ENCODE measurements around the gene CCDC78. TPM values are rescaled to one million over a fixed set of nuclear protein-coding genes. Genes with fewer than 3 reads are reported as not detected.

Gene CCDC78
- total RNA-seq, 1 donor: 2.2 TPM

DNA sequence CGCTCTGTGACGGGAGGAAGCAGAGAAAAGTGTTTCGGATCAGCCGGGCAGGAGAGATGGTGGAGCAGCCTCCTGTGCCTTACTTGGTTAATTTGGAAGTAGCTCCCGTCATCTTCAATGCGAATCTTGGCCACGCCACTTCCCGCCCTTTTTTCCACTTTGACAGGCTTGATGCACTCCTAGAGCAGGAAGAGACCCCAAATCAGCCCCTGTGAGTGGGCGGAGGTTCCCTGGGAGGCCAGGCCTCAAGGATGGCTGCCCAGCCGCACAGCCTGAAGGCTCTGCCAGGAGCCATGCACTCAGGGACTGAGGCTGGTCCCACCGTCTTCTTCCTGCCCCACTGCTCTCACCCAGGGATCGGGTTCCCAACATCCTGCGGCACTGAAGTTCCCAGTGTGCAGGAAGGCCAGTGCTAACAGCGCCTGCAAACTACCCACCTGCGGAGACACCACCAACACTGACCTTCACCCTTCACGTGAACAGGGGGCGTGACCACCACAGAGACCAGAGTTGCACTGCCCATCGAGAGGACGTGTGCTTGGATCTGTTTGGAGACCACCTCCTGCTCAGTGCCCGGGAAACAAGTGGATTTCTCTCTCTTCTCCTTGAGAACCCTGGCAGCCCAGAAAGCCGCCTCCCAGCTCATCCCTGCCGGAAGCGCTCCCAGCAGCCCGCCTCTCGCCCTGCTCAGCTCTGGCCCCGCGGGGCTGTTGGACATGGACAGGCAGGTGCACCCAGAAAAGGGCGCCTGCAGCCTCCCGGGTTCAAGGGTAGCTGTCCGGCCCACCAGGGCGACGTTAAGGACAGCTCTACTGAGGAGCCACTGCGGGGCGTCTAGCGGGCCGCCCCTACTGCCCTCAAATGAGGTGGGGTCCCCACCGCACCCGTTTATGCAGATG is 13.6 kb upstream of the CCDC78 start:
- H3K4me2 ChIP-seq (ENCODE audit: insufficient read depth, low read length): peak overlapping the region; percentile 88
- H3K27me3 ChIP-seq (ENCODE audit: insufficient read depth, low read length): no peaks in the 10 kb centered on the region
- H3K4me1 ChIP-seq (ENCODE audit: insufficient read depth, low read length): peaks cover 12% of the 10 kb centered on the region
- no peak overlapping the region for H3K27ac ChIP-seq (ENCODE audit: low read depth, low read length)
- peaks cover 4% of the 10 kb centered on the region for H4K20me1 ChIP-seq (ENCODE audit: insufficient read depth, low read length)
- TF ChIP-seq, protein P1, sequence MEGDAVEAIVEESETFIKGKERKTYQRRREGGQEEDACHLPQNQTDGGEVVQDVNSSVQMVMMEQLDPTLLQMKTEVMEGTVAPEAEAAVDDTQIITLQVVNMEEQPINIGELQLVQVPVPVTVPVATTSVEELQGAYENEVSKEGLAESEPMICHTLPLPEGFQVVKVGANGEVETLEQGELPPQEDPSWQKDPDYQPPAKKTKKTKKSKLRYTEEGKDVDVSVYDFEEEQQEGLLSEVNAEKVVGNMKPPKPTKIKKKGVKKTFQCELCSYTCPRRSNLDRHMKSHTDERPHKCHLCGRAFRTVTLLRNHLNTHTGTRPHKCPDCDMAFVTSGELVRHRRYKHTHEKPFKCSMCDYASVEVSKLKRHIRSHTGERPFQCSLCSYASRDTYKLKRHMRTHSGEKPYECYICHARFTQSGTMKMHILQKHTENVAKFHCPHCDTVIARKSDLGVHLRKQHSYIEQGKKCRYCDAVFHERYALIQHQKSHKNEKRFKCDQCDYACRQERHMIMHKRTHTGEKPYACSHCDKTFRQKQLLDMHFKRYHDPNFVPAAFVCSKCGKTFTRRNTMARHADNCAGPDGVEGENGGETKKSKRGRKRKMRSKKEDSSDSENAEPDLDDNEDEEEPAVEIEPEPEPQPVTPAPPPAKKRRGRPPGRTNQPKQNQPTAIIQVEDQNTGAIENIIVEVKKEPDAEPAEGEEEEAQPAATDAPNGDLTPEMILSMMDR (IDR thresholded peaks at IDR 0.05; ENCODE audit: extremely low read depth, low read depth, low read length): no peak
- H3K79me2 ChIP-seq (ENCODE audit: insufficient read depth, low read length): peaks cover 8% of the 10 kb centered on the region
- H2AFZ ChIP-seq (ENCODE audit: low read length): peak overlapping the region; percentile 22
- H3K9me3 ChIP-seq (ENCODE audit: low read depth, low read length): no peaks in the 10 kb centered on the region
- H3K36me3 ChIP-seq (ENCODE audit: insufficient read depth, low read length): peaks cover 19% of the 10 kb centered on the region
- no peak for DNase-seq (ENCODE audit: insufficient read length, low spot score, missing footprints)
- peak overlapping the region; percentile 90 for H3K4me3 ChIP-seq (ENCODE audit: insufficient read depth, low read length)

GRCh38 chr16:736936-737481 is 10.8 kb upstream of the CCDC78 start:
- Histone ChIP-seq H3K4me1 (ENCODE audit: insufficient read depth, low read length) (peaks cover 12% of the 10 kb centered on the region), H3K27me3 (ENCODE audit: insufficient read depth, low read length) (no peaks in the 10 kb centered on the region), H4K20me1 (ENCODE audit: insufficient read depth, low read length) (peaks cover 8% of the 10 kb centered on the region), H3K4me2 (ENCODE audit: insufficient read depth, low read length) (no peak overlapping the region), H3K27ac (ENCODE audit: low read depth, low read length) (no peak overlapping the region), H2AFZ (ENCODE audit: low read length) (no peak overlapping the region), H3K36me3 (ENCODE audit: insufficient read depth, low read length) (peaks cover 26% of the 10 kb centered on the region), H3K79me2 (ENCODE audit: insufficient read depth, low read length) (peaks cover 8% of the 10 kb centered on the region), H3K9me3 (ENCODE audit: low read depth, low read length) (no peaks in the 10 kb centered on the region), H3K4me3 (ENCODE audit: insufficient read depth, low read length) (no peak overlapping the region)
- TF ChIP-seq, protein P1 (IDR thresholded peaks at IDR 0.05; ENCODE audit: extremely low read depth, low read depth, low read length): no peak
- no peak for DNase-seq (ENCODE audit: insufficient read length, low spot score, missing footprints)

- no peak for DNase-seq (ENCODE audit: insufficient read length, low spot score, missing footprints)
- Histone ChIP-seq H3K9me3 (ENCODE audit: low read depth, low read length) (no peaks in the 10 kb centered on the region), H2AFZ (ENCODE audit: low read length) (no peak overlapping the region), H3K27ac (ENCODE audit: low read depth, low read length) (no peak overlapping the region), H4K20me1 (ENCODE audit: insufficient read depth, low read length) (peaks cover 8% of the 10 kb centered on the region), H3K27me3 (ENCODE audit: insufficient read depth, low read length) (no peaks in the 10 kb centered on the region), H3K79me2 (ENCODE audit: insufficient read depth, low read length) (peaks cover 8% of the 10 kb centered on the region), H3K36me3 (ENCODE audit: insufficient read depth, low read length) (peaks cover 26% of the 10 kb centered on the region), H3K4me2 (ENCODE audit: insufficient read depth, low read length) (no peak overlapping the region), H3K4me3 (ENCODE audit: insufficient read depth, low read length) (no peak overlapping the region), H3K4me1 (ENCODE audit: insufficient read depth, low read length) (peaks cover 9% of the 10 kb centered on the region)
- TF ChIP-seq, protein P1 (IDR thresholded peaks at IDR 0.05; ENCODE audit: extremely low read depth, low read depth, low read length): no peak
These were observed 9.8 kb upstream of the CCDC78 start for GRCh38 chr16:735982-736453.
